Fibroblast of pulmonary artery (primary cell): Measurements from ENCODE around the gene GLI2.

Source experiments
- DNase-seq: peaks from one replicate; pipeline ENCODE4 v3.0.0-alpha.2; 2010; ENCODE audit warnings: low read depth
- H3K4me3 ChIP-seq: replicated peaks from 2 replicates; pipeline ENCODE4 v1.5.1; 2011; ENCODE audit warnings: low read depth, mild to moderate bottlenecking, control low read depth, low read length, moderate library complexity
- CTCF ChIP-seq: IDR thresholded peaks from 2 replicates; pipeline ENCODE4 v1.5.1; 2011; ENCODE audit warnings: mild to moderate bottlenecking, control low read depth, low read length, inconsistent platforms; ENCODE audit errors: missing control alignments

GLI2 gene

GRCh38 chr2:120777787-120778186, 42.1 kb downstream of the GLI2 start:
- no peak for TF ChIP-seq CTCF
- DNase-seq: no peak
- no peak overlapping the region for H3K4me3 ChIP-seq

- H3K4me3 ChIP-seq: no peak overlapping the region
- no peak for TF ChIP-seq CTCF
- peak; percentile 55 for DNase-seq
Measured at GRCh38 chr2:120778244-120778643, 42.6 kb downstream of the GLI2 start.

GRCh38 chr2:120779781-120780283, 44.2 kb downstream of the GLI2 start:
- DNase-seq: peak; percentile 73
- no peak overlapping the region for H3K4me3 ChIP-seq
- TF ChIP-seq CTCF: peak; percentile 1

- no peak overlapping the region for H3K4me3 ChIP-seq
- peak; percentile 40 for DNase-seq
Measured at GRCh38 chr2:120780402-120780801, 44.7 kb downstream of the GLI2 start.

GRCh38 chr2:120783371-120783791, 47.7 kb downstream of the GLI2 start:
- no peak for TF ChIP-seq CTCF
- peak; percentile 56 for DNase-seq
- H3K4me3 ChIP-seq: no peak overlapping the region

More at GRCh38 chr2:120780402-120780801, 44.7 kb downstream of the GLI2 start:
- TF ChIP-seq CTCF: no peak

GRCh38 chr2:120783969-120784372, 48.3 kb downstream of the GLI2 start:
- TF ChIP-seq CTCF: no peak
- no peak overlapping the region for H3K4me3 ChIP-seq
- no peak for DNase-seq
